ENCODE results near the gene P2RY8.
"Not testable (repeated sequence)": the region's sequence is repeated elsewhere in the genome, so short reads cannot be mapped to it uniquely, and the experiment has no call there.

The P2RY8 gene

DNA sequence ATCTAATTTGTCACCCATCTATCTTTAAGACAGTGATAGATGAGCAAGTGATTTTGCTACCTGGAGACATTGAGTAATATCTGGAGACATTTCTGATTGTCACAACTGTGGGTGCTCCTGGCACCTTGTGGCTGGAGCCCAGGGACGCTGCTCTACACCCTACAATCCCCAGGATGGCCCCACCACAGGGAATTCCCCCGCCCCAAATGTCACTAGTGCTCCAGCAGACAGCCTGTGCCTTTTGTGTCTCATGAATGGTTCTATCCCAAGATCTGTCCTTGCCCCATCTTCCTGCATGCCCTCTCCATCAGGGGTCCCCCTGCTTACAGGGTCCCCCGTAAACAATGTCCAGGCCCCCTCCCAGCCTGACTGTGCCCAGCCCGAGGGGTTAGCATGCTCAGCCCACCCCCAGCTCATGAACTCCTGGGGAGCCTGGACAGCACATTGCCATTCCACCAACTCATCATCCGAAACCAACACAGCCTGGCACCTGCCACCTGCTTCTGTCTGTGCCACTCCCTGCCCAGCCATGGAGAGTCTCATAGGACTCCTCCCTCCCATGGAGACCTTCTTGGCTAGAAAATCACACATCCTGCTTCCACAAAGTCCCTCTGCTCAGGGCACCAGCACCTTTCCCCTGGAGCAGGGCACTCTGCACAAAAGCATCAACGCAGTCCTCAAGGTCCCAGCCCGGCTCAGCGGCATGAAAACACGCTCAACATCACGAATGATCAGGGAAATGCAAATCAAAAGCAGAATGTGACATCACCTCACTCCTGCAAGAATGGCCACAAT, 5.7 kb downstream of the P2RY8 start:
- Mint-ChIP-seq H3K4me3 (no peak overlapping the region), H3K27me3 (no peaks in the 10 kb centered on the region), H3K4me1 (ENCODE audit: low read depth) (peaks cover 21% of the 10 kb centered on the region), H3K9me3 (no peaks in the 10 kb centered on the region), H3K27ac (no peak overlapping the region), H3K36me3 (ENCODE audit: low read depth) (peaks cover 8% of the 10 kb centered on the region)
- peak; percentile 49 for DNase-seq

DNA sequence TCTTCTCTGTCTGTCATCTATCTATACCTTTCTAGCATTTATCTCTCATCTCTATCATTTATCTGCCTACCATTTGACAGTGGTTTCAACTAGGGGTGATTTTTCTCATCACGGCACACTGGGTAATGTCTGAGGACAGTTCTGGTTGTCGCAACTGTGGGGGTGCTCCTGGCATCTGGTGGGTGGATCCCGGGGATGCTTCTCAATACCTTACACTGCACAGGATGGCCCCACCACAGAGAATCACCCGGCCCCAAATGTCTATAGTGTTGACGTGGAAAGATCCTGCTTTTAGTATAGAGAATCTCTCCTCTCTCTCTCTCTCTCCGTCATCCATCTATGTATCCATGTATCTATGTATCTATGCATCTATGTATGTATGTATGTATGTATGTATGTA, 7.2 kb downstream of the P2RY8 start:
- peaks cover 10% of the 10 kb centered on the region for H3K4me1 Mint-ChIP-seq (ENCODE audit: low read depth)
- peaks cover 5% of the 10 kb centered on the region for H3K36me3 Mint-ChIP-seq (ENCODE audit: low read depth)
- DNase-seq: peak; percentile 23
- H3K4me3 Mint-ChIP-seq: no peak overlapping the region
- no peak overlapping the region for H3K27ac Mint-ChIP-seq
- no peaks in the 10 kb centered on the region for H3K27me3 Mint-ChIP-seq
- H3K9me3 Mint-ChIP-seq: no peaks in the 10 kb centered on the region

DNA sequence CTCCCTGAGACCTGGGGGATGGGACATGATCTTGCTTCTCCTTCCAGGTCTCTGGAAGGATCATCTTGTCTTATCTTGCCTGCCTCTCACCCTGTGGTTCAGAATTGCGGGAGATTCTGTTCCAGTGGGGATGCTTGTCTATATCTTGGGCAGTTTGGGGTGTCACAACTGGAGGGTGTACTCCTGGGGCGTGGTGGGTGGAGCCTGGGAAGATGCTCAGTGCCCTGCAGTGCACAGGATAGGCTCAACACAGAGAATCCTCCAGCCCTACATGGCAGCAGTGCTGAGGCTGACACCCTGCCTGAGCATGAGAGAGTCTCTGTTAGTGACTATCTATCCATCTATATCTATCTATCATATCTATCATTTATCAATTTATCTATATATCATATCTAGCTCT, 7.7 kb downstream of the P2RY8 start:
- Mint-ChIP-seq H3K9me3 (no peaks in the 10 kb centered on the region), H3K27ac (no peak overlapping the region), H3K36me3 (ENCODE audit: low read depth) (peaks cover 5% of the 10 kb centered on the region), H3K27me3 (no peaks in the 10 kb centered on the region), H3K4me3 (no peak overlapping the region), H3K4me1 (ENCODE audit: low read depth) (peaks cover 7% of the 10 kb centered on the region)
- DNase-seq: peak; percentile 30

DNA sequence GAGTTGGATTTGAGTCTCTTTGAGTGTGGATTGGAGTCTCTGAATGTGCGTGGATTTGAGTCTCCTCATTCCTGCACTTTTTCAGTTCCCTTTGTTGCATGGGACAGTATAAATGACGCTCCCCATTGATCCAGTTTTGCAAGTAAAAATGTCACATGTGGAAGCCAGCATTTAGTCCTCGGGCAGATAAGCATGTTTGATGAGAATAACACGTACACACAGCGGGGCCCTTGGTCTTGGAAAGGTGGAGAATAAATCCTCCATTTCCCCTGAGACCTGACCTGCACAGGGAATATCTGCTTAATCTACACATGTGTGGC, 8.1 kb downstream of the P2RY8 start:
- no peaks in the 10 kb centered on the region for H3K27me3 Mint-ChIP-seq
- H3K9me3 Mint-ChIP-seq: no peaks in the 10 kb centered on the region
- H3K4me1 Mint-ChIP-seq (ENCODE audit: low read depth): peaks cover 5% of the 10 kb centered on the region
- H3K27ac Mint-ChIP-seq: no peak overlapping the region
- peaks cover 5% of the 10 kb centered on the region for H3K36me3 Mint-ChIP-seq (ENCODE audit: low read depth)
- peak; percentile 22 for DNase-seq
- no peak overlapping the region for H3K4me3 Mint-ChIP-seq

DNA sequence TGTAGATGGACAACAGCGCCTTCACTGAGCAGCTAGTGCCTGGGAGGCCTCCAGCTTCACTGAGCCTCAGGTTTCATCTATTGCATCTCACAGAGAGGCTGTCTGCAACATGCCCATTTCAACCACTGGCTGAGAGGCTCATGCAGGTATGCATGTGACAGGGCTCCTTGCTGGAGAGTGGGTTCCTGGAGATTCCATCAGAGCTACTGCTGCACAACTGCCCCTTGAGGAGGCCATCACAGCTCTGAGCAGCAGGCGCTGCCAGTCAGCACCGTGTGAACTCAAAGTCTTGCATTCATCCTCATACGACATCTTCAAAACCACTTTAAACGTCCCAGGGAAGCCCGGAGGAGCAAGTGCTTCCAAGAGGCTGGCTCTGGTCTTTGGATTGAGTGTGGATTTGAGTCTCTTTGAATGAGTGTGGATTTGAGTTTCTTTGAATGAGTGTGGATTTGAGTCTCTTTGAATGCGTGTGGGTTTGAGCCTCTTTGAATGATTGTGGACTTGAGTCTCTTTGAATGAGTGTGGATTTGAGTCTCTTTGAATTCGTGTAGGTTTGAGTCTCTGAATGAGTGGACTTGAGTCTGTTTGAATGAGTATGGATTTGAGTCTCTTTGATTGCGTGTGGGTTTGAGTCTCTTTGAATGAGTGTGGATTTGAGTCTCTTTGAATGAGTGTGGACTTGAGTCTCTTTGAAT, 8.7 kb downstream of the P2RY8 start:
- H3K27me3 Mint-ChIP-seq: no peaks in the 10 kb centered on the region
- H3K27ac Mint-ChIP-seq: no peak overlapping the region
- H3K36me3 Mint-ChIP-seq (ENCODE audit: low read depth): peaks cover 5% of the 10 kb centered on the region
- H3K4me3 Mint-ChIP-seq: no peak overlapping the region
- H3K4me1 Mint-ChIP-seq (ENCODE audit: low read depth): peaks cover 6% of the 10 kb centered on the region
- peak; percentile 48 for DNase-seq
- H3K9me3 Mint-ChIP-seq: no peaks in the 10 kb centered on the region

DNA sequence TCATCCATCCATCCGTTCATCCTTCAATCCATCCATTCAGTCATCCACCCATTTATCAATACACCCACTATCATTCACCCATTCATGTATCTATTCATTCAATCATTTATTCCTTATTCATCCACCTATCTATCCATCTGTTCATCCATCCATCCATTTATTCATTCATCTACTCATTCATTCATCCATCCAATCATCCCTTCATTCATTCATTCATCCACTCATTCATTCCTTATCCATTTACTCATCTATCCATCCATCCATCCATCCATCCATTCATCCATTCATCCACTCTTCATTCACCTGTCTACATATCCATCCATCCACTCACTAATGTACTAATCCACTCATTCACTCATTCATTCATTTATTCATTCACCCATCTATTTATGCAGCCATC, 9.5 kb downstream of the P2RY8 start:
- Mint-ChIP-seq H3K27me3 (no peaks in the 10 kb centered on the region), H3K9me3 (no peaks in the 10 kb centered on the region), H3K36me3 (ENCODE audit: low read depth) (peaks cover 4% of the 10 kb centered on the region), H3K4me3 (no peak overlapping the region), H3K4me1 (ENCODE audit: low read depth) (peaks cover 6% of the 10 kb centered on the region), H3K27ac (no peak overlapping the region)
- no peak for DNase-seq

DNA sequence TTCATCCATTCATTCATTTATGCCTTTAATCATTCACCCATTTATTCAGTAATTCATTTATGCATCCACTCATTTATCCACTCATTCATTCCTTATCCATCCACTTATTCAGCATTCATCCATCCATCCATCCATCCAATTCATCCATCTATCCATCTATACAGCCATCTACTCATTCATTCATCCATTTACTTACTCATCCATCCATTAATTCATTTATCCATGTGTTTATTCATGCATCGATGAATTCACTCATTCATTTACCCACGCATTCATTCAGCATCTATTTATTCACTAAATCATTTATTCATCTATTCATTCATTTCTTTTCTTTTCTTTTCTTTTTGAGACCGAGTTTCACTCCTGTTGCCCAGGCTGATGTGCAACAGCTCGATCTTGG, 10.4 kb downstream of the P2RY8 start:
- Mint-ChIP-seq H3K4me3 (no peak overlapping the region), H3K36me3 (ENCODE audit: low read depth) (peaks cover 4% of the 10 kb centered on the region), H3K9me3 (no peaks in the 10 kb centered on the region), H3K27me3 (no peaks in the 10 kb centered on the region), H3K27ac (no peak overlapping the region), H3K4me1 (ENCODE audit: low read depth) (peaks cover 11% of the 10 kb centered on the region)
- no peak for DNase-seq

DNA sequence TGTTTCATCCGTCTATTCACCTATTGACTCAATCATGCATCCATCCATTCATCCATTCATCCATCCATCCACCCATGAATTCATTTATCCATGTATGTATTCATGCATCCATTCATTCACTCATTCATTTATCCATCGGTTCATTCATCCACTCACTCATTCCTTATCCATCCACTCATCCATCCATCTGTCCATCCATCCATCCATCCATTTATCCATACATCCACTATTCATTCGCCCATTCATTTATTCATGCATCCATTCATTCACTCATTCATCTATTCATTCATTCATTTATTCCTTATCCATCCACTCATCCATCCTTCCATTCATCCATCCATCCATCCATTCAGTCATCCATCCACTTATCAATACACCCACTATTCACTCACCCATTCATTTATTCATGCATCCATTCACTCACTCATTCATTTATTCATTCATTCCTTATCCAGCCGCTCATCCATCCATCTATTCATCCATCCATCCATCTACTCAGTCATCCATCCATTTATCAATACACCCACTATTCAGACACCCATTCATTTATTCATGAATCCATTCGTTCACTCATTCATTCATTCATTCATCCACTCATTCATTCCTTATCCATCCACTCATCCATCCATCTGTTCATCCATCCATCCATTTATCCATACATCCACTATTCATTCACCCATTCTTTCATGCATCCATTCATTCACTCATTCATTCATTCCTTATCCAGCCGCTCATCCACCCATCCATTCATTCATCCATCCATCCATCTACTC, 11.2 kb downstream of the P2RY8 start:
- Mint-ChIP-seq H3K27ac (no peak overlapping the region), H3K9me3 (no peaks in the 10 kb centered on the region), H3K27me3 (no peaks in the 10 kb centered on the region), H3K4me1 (ENCODE audit: low read depth) (peaks cover 17% of the 10 kb centered on the region), H3K36me3 (ENCODE audit: low read depth) (peaks cover 8% of the 10 kb centered on the region), H3K4me3 (no peak overlapping the region)
- no peak for DNase-seq

DNA sequence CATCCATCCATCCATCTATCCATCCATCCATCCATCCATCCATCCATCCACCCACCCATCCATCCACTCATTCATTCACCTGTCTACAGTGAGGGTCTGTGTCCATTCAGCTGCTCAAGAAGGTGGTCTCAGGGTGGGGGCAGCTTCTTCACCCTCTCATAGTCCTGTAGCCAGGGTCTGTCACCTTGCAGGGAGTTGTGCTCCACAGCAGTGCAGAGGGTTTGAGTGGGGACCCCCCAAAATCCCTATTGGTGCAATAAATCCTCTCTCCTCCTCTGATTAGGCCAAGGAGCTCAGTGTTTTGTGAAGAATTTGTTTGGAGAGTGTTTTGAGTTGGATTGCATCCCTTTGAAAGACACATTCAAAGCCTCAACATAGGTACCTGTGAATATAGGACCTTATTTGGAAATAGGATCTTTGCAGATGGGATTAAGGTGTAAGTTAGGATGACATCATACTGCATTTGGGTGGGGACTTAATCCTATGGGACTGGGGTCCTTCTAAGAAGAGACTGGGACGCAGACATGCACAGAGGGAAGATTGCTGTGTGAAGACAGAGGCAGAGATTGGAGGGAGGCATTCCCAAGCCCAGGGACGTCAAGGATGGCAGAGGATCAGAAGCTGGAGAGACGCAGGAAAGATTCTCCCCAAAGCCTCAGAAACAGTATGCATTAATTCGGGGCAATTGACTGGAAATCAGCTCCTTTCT, 12.0 kb downstream of the P2RY8 start:
- Mint-ChIP-seq H3K4me1 (ENCODE audit: low read depth) (peaks cover 25% of the 10 kb centered on the region), H3K36me3 (ENCODE audit: low read depth) (peaks cover 9% of the 10 kb centered on the region), H3K4me3 (no peak overlapping the region), H3K9me3 (no peaks in the 10 kb centered on the region), H3K27ac (no peak overlapping the region), H3K27me3 (no peaks in the 10 kb centered on the region)
- peak; percentile 18 for DNase-seq

DNA sequence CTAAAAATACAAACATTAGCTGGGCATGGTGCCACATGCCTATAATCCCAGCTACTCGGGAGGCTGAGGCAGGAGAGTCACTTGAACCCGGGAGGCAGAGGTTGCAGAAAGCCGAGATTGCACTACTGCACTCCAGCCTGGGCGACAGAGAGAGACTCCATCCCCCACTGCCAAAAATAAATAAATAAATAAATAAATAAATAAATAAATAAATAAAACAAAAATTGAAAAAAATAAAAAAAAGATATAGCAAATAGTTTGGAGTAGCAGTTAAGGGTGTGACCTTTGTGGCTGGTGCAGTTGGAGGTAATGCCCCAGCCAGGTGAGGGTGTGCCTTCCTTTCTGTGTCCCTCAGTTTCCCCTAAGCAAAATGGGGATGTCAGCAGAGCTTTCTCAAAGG, 14.1 kb downstream of the P2RY8 start:
- Mint-ChIP-seq H3K27ac (peak overlapping the region; percentile 1), H3K4me1 (ENCODE audit: low read depth) (peaks cover 42% of the 10 kb centered on the region)
- H3K4me3 Mint-ChIP-seq: not testable (repeated sequence)

DNA sequence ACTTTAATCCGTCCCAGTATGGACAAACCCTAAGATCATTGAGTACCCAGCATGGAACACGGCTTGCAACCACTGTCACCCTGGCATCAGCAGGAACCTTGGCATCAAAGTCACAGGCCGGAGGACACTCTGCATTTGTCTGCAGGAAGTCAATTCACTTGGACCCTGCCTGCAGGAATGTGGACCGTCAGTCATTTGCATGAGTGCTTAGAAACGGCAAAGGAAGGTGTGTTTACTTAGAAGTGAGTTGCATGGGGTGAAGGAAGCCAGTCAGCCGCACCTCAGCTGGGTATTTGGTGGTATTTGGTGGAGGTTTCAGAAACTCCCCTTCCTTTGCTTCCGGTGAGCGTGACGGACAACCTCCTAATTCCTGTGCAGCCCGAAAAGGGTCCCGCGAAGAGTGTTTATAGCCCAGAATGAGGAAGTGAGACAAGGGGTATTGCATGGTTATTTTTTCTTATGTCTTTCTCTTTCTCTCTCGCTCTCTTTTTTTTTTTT, 15.5 kb downstream of the P2RY8 start:
- DNase-seq: peak; percentile 66
- peak overlapping the region; percentile 70 for H3K4me3 Mint-ChIP-seq
- H3K27ac Mint-ChIP-seq: peak overlapping the region; percentile 92
- peaks cover 55% of the 10 kb centered on the region for H3K4me1 Mint-ChIP-seq (ENCODE audit: low read depth)
- no peaks in the 10 kb centered on the region for H3K27me3 Mint-ChIP-seq
- peaks cover 12% of the 10 kb centered on the region for H3K36me3 Mint-ChIP-seq (ENCODE audit: low read depth)
- H3K9me3 Mint-ChIP-seq: no peaks in the 10 kb centered on the region

More for the DNA sequence above, 14.1 kb downstream of the P2RY8 start:
- peaks cover 12% of the 10 kb centered on the region for H3K36me3 Mint-ChIP-seq (ENCODE audit: low read depth)
- not testable (repeated sequence) for H3K27me3 Mint-ChIP-seq, H3K9me3 Mint-ChIP-seq, DNase-seq

DNA sequence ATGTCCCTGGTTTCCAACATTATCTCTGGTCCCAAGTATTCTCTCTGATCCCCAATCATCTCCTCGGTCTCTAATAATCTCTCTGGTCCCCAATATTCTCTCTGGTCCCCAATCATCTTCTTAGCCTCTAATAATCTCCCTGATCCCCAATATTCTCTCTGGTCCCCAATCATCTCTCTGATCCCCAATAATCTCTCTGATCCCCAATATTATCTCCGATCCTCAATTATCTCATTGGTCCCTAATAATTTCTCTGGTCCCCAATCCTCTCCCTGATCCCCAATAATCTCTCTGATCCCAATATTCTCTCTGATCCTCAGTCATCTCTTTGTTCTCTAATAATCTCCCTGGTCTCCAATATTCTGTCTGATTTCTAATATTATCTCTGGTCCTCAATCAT, 16.6 kb downstream of the P2RY8 start:
- Mint-ChIP-seq H3K36me3 (ENCODE audit: low read depth) (peaks cover 14% of the 10 kb centered on the region), H3K27me3 (no peaks in the 10 kb centered on the region), H3K4me3 (no peak overlapping the region), H3K4me1 (ENCODE audit: low read depth) (peaks cover 56% of the 10 kb centered on the region), H3K27ac (peak overlapping the region; percentile 30), H3K9me3 (no peaks in the 10 kb centered on the region)
- DNase-seq: no peak

DNA sequence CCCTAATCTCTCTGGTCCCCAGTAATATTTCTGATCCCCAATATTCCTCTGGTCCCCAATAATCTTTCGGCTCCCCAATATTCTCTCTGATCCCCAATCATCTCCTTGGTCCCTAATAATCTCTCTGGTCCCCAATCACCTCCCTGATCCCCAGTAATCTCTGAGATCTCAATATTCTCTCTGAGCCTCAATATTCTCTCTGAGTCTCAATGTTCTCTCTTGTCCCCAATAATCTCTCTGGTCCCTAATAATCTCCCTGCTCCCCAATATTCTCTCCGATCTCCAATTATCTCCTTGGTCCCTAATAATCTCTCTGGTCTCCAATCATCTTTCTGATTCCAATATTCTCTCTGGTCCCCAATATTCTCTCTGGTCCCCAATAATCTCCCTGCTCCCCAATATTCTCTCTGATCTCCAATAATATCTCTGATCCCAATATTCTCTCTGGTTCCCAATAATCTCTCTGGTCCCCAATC, 17.9 kb downstream of the P2RY8 start:
- Mint-ChIP-seq H3K9me3 (no peaks in the 10 kb centered on the region), H3K4me1 (ENCODE audit: low read depth) (peaks cover 56% of the 10 kb centered on the region), H3K27me3 (no peaks in the 10 kb centered on the region), H3K4me3 (no peak overlapping the region), H3K27ac (no peak overlapping the region), H3K36me3 (ENCODE audit: low read depth) (peaks cover 14% of the 10 kb centered on the region)
- no peak for DNase-seq

DNA sequence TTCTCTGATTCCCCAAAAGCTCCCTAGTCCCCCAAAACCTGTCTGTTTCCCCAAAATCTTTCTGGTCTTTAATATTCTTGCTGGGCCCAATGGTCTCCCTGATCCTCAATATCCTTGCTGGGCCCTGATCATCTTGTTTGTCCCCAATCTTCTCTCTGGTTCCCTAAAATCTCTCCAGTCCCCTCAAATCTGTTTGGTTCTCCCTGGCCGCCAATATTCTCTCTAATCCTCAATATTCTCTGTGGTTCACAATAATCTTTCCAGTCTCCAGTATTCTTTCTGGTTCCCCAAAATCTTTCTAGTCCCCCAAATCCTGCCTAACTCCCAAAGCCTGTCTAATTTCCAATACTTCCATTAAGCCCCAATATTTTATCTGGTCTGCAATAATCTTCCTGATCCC, 18.5 kb downstream of the P2RY8 start:
- H3K36me3 Mint-ChIP-seq (ENCODE audit: low read depth): peaks cover 20% of the 10 kb centered on the region
- DNase-seq: no peak
- H3K9me3 Mint-ChIP-seq: no peaks in the 10 kb centered on the region
- no peaks in the 10 kb centered on the region for H3K27me3 Mint-ChIP-seq
- no peak overlapping the region for H3K4me3 Mint-ChIP-seq
- peaks cover 56% of the 10 kb centered on the region for H3K4me1 Mint-ChIP-seq (ENCODE audit: low read depth)
- no peak overlapping the region for H3K27ac Mint-ChIP-seq
